DND-41 (cell line): ENCODE measurements around the gene TUBB2B.

Experiments used
- EZH2 ChIP-seq: IDR thresholded peaks from 3 replicates; pipeline ENCODE4 v1.6.1; 2012; ENCODE audit warnings: borderline replicate concordance, low read depth, mild to moderate bottlenecking, moderate library complexity, low read length, inconsistent platforms; ENCODE audit not compliant: severe bottlenecking
- TF ChIP-seq, protein P1 (sequence below): IDR thresholded peaks from 2 replicates; pipeline ENCODE4 v1.5.1; 2012; ENCODE audit warnings: borderline replicate concordance, low read length, moderate library complexity, mild to moderate bottlenecking; ENCODE audit not compliant: poor library complexity, severe bottlenecking; ENCODE audit errors: extremely low read depth

DNA sequence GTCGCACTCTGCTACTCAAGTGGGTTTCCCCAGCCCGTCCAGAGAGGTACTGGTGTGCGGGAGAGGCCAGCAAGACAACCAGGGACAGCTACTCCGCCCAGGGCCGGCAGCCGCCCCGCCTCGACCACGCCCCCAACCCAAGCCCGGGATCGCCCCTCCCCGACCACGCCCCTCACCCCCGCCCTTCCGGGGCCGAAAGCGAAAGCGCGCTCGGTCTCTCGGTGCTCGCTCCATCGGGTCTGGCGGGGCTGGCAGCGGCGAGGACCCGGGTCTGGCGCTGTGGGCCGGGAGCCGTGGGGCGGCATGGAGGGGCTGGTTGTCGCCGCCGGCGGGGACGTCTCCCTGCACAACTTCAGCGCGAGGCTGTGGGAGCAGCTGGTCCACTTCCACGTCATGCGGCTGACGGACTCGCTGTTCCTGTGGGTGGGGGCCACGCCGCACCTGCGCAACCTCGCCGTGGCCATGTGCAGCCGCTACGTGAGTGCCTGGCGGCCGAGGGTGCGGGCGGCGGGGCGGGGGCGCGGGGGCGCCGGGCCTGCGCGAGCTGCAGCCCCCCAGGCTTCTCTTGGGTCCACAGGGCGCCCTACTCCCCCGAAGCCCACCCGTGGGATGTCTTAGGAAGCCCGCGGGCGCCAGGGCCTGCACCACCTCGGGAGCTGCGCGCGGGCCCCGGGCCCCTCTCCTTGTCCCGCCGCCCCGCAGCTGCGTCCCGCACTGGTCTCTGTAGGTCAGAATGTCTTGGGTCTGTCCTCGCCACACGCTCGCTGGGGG is 31.5 kb upstream of the TUBB2B start, which contains the start of gene PSMG4:
- TF ChIP-seq, protein P1, sequence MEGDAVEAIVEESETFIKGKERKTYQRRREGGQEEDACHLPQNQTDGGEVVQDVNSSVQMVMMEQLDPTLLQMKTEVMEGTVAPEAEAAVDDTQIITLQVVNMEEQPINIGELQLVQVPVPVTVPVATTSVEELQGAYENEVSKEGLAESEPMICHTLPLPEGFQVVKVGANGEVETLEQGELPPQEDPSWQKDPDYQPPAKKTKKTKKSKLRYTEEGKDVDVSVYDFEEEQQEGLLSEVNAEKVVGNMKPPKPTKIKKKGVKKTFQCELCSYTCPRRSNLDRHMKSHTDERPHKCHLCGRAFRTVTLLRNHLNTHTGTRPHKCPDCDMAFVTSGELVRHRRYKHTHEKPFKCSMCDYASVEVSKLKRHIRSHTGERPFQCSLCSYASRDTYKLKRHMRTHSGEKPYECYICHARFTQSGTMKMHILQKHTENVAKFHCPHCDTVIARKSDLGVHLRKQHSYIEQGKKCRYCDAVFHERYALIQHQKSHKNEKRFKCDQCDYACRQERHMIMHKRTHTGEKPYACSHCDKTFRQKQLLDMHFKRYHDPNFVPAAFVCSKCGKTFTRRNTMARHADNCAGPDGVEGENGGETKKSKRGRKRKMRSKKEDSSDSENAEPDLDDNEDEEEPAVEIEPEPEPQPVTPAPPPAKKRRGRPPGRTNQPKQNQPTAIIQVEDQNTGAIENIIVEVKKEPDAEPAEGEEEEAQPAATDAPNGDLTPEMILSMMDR = no peak
- no peak for TF ChIP-seq EZH2
